Astrocyte of the cerebellum (primary cell): Measurements from ENCODE around the gene CUL1.

Experiments used
- DNase-seq: peaks from one replicate; pipeline ENCODE4 v3.0.0-alpha.2; 2011; ENCODE audit warnings: low read depth
- H3K4me3 ChIP-seq: 2 replicates; pipeline ENCODE4 v1.5.1; 2011; ENCODE audit warnings: mild to moderate bottlenecking, low read depth, low read length, moderate library complexity
- CTCF ChIP-seq: IDR thresholded peaks from 2 replicates; pipeline ENCODE4 v1.5.1; 2012; ENCODE audit warnings: low read length, low read depth, moderate library complexity, mild to moderate bottlenecking; ENCODE audit errors: missing control alignments
- in situ Hi-C: cut with HindIII; loops from 2 replicates; pipeline ENCODE4 v1.10.0; 2017; ENCODE audit warnings: low sequenced_read_pairs

The CUL1 gene

GRCh38 chr7:148782757-148783456 lies 84.2 kb downstream of the CUL1 start:
- H3K4me3 ChIP-seq: peak overlapping the region; percentile 7
- no peak for DNase-seq
- no peak for TF ChIP-seq CTCF
- in situ Hi-C loops: no loop called here

- in situ Hi-C loops: no loop called here
- DNase-seq: no peak
- no peak for TF ChIP-seq CTCF
- H3K4me3 ChIP-seq: no peak overlapping the region
These were observed 85.3 kb downstream of the CUL1 start for GRCh38 chr7:148783801-148784527.

GRCh38 chr7:148787571-148788295 lies 89.0 kb downstream of the CUL1 start:
- in situ Hi-C loops: no loop called here
- DNase-seq: no peak
- no peak overlapping the region for H3K4me3 ChIP-seq
- TF ChIP-seq CTCF: no peak

- no peak for DNase-seq
- in situ Hi-C loops: no loop called here
- H3K4me3 ChIP-seq: no peak overlapping the region
- no peak for TF ChIP-seq CTCF
These were observed 90.5 kb downstream of the CUL1 start for GRCh38 chr7:148789220-148789619.

GRCh38 chr7:148790131-148790726 lies 91.5 kb downstream of the CUL1 start:
- in situ Hi-C loops: no loop called here
- DNase-seq: no peak
- TF ChIP-seq CTCF: no peak
- H3K4me3 ChIP-seq: no peak overlapping the region

- in situ Hi-C loops: no loop called here
- no peak for DNase-seq
- no peak for TF ChIP-seq CTCF
- no peak overlapping the region for H3K4me3 ChIP-seq
These were observed 92.1 kb downstream of the CUL1 start for GRCh38 chr7:148790850-148791249.
